ENCODE measurements around the gene DNAH9.

DNA sequence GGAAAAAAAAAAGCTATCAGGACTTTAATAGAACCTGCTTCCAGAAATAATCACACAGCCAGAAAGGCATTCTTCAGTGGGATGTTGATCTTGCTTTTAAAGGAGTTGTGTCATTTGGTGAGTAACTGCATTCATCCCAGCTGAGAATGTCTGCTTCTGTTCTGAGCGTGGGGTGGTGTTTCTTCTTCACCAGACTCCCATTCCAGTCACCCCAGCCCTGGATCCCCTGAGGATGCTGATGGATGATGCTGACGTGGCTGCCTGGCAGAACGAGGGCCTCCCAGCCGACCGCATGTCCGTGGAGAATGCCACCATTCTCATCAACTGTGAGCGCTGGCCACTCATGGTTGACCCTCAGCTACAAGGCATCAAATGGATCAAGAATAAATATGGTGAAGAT is 276.5 kb downstream of the DNAH9 start:
- TF ChIP-seq, protein P1, sequence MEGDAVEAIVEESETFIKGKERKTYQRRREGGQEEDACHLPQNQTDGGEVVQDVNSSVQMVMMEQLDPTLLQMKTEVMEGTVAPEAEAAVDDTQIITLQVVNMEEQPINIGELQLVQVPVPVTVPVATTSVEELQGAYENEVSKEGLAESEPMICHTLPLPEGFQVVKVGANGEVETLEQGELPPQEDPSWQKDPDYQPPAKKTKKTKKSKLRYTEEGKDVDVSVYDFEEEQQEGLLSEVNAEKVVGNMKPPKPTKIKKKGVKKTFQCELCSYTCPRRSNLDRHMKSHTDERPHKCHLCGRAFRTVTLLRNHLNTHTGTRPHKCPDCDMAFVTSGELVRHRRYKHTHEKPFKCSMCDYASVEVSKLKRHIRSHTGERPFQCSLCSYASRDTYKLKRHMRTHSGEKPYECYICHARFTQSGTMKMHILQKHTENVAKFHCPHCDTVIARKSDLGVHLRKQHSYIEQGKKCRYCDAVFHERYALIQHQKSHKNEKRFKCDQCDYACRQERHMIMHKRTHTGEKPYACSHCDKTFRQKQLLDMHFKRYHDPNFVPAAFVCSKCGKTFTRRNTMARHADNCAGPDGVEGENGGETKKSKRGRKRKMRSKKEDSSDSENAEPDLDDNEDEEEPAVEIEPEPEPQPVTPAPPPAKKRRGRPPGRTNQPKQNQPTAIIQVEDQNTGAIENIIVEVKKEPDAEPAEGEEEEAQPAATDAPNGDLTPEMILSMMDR (IDR thresholded peaks at IDR 0.05): no peak
- no peak for TF ChIP-seq POLR2A (IDR thresholded peaks at IDR 0.05)
